CD4-positive, alpha-beta T cell treated with Interleukin-17A for 1 hour (primary cell): ENCODE measurements around the gene IFNA7.
"Not testable (repeated sequence)": the region's sequence is repeated elsewhere in the genome, so short reads cannot be mapped to it uniquely, and the experiment has no call there.

Experiments
- DNase-seq: peaks from one replicate; pipeline ENCODE4 v3.0.0-alpha.2; 2020

The IFNA7 gene

GRCh38 chr9:21174671-21175070, 27.3 kb downstream of the IFNA7 start:
- DNase-seq = no peak

- DNase-seq = no peak
These were observed 29.8 kb downstream of the IFNA7 start for GRCh38 chr9:21172156-21172555.

DNA sequence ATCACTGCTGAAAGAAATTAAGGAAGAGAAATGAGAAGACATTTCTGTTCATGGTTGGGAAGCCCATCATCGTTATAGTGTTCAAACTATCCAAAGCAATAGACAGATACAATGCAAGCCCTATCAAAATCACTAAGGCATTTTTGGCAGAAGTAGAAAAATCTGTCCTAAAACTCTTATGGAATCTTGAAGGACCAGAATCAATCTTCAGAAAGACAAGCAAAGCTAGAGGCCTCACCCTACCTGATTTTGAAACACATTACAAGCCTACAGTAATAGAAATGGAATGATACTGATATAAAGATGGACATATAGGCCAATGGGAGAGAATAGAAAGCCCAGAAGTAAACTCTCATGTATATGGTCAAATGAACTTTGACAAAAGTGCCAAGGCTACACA, 30.7 kb downstream of the IFNA7 start:
- DNase-seq = no peak

GRCh38 chr9:21166560-21166959, 35.4 kb downstream of the IFNA7 start, which contains the start of gene IFNA21:
Gene IFNA21 (minus strand): TSS chr9:21166660. CDS start chr9:21166612, 48 bp downstream.
- not testable (repeated sequence) for DNase-seq

DNA sequence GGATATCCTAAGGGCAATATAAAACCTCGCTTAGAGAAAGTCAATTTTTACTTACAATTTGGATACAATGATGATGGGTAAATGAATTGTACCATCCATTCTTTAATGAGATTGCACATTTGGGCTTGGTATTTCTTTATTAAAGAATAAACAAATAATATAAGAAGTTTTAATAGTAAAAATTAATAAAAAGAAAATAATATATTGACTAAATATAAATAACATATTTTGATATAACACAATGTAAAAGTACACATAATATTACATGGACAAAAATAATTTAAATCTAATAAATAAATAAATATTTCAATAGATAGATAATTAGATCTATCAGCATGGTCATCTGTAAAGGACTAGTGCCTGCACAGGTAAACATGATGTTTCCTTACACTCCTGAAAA, 36.5 kb downstream of the IFNA7 start:
- no peak for DNase-seq

DNA sequence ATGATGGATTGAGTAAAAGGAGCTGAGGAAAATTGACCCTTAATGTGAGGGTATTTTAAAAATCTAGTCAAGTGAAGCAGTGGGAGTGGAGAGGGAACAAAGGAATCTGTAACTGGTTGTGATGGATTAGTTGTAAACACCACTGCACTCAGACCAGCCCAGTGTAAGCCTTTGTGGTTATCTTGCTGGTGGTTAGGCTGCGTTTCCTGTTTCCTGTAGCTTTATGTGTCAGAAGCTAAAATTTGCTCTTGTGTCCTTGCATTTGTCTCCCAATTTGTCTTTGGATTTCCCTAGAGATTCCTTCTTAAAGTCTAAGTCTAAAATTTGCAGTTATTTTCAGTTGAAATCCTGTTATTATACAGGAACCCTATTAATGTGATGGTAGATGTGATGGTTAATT, 41.8 kb downstream of the IFNA7 start:
- peak; percentile 66 for DNase-seq

- DNase-seq = no peak
These were observed 46.5 kb downstream of the IFNA7 start for GRCh38 chr9:21155501-21155900.

GRCh38 chr9:21154018-21154608, 47.9 kb downstream of the IFNA7 start:
- peak; percentile 46 for DNase-seq

DNA sequence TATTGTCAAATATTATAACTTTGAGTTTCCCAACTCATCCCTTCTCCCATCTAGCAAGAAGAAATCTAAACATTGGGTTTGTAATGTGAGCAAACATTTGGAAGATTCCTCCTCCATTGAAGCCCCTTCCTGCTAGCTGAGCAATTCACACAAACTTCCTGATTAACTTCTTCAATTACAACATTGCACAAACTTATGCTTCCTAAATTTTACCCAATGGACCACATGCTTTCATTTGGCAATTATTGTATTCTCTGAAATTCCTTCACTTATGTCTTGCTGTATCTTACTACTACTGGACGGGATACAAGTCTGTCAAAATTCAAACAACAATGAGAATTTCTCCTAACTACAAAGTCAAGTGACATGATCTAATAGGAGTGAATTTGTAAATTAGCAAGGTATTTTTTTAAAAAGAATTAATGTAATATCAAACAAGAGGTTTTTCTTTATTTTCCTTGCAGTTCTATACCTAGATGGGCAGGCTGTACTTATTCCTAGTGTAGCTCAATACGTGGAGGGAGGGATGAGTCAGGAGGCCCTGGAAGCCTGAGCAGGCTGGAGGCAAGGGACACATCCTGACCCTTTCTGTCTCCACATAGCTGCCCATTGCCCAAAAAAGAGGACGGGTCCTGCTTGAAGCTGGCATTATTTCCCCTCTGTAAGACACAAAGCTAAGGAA, 48.5 kb downstream of the IFNA7 start:
- no peak for DNase-seq
